ENCODE results near the gene UVRAG. TPM values are rescaled to one million over a fixed set of nuclear protein-coding genes. Genes with fewer than 3 reads are reported as not detected.

Gene UVRAG
- total RNA-seq, result 16.2 TPM

- DNase-seq (ENCODE audit: low read depth in 2 of 3, low spot score in 2 of 3), result peak; percentile 96 to 100 (median 99)
Observed at GRCh38 chr11:75814677-75815344, at the start of gene UVRAG. UVRAG (plus strand) TSS chr11:75815210; CDS start chr11:75815408, 198 bp downstream.

GRCh38 chr11:75766443-75767227, 48.4 kb upstream of the UVRAG start:
- no peak for DNase-seq (ENCODE audit: low read depth in 2 of 3, low spot score in 2 of 3)

DNA sequence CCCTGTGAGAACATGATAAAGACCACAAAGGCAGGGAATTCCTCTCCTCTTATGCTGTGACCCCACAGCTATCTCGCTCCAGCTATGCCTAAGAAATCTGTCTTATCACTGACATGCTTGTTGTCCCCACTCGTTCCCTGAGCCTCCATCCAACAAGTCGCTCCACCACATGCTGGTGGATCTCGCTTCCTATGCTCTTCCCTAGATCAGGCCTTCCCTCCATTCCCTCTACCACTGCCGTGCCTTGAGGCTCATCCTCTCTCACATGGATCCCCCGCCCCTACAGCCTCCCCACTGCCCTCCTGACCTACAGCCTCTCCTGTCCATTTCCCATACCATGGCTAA, 47.8 kb upstream of the UVRAG start:
- no peak for DNase-seq (ENCODE audit: low read depth in 2 of 3, low spot score in 2 of 3)

DNA sequence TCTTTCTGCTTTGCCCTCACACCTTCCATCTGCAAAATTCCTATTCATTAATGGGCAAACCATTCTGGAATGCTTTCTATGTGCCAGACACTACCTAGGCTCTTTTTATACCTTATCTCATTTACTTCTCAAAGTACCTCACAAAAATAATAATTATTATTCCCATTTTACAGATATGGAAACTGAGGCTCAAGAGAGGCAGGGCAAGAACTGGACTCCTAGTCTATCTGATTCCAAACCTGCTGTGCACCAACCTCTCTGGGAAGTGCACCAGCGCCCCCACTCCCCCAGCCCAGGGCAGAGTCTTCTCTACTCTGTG, 47.3 kb upstream of the UVRAG start:
- no peak for DNase-seq (ENCODE audit: low read depth in 2 of 3, low spot score in 2 of 3)

GRCh38 chr11:75768112-75768908, 46.7 kb upstream of the UVRAG start, which contains the start of gene DGAT2:
DGAT2 (plus strand) TSS chr11:75768778; CDS start chr11:75768992, 214 bp downstream.
- DNase-seq (ENCODE audit: low read depth in 2 of 3, low spot score in 2 of 3), result peak; percentile 49 to 86 (median 85)

DNA sequence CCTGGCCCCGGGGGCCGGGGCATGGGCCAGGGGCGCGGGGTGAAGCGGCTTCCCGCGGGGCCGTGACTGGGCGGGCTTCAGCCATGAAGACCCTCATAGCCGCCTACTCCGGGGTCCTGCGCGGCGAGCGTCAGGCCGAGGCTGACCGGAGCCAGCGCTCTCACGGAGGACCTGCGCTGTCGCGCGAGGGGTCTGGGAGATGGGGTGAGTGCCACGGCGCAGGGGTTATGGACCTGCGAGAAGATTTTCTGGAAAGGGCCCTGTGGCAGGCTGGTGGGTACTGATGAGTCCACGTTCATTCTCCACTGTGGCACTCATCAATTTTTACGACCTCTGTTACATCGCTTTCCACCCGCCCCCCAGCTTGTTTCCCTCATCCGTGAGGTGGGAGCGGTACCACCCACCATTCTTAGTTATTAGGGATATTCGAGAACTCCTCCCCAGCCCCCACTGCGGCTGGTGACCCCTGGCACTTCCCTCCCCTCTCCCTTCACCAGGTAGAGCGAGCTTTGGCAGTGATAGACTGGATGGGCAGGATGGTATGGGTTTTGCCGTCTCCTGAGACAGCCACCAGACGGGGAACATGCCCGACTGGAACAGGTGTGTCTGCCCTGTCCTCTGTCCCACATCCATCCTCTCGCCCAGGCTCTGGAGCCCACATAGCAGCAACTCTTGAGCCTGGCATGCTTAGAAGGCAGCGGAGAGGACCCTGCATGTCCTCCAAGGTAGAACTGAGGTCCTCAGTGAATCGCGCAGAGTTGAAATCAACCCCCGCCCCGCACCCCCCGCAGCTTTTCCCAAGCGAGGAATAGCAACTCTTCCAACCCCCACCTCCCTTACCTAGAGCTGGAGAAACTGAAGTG, 45.9 kb upstream of the UVRAG start:
- DNase-seq (ENCODE audit: low read depth in 2 of 3, low spot score in 2 of 3), result no peak

DNA sequence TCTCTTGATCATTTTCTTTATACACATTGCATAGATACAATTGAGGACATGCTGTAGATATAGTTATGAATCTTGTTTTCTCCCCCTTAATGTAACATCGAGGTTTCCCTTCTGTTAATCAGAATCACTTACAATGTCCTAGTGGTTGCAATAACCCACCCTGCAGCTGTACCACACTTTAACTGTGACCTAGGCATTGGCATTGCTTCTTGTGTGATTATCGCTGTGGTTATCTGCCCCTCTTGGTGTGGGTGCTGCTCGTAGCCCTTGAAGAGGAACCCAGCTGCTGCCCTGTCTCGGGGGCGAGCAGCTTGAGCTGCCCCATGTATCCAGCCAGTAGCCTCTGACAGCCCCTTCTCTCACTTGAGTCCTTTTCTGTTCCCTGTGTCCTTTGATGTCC, 44.9 kb upstream of the UVRAG start:
- DNase-seq (ENCODE audit: low read depth in 2 of 3, low spot score in 2 of 3), result no peak

DNA sequence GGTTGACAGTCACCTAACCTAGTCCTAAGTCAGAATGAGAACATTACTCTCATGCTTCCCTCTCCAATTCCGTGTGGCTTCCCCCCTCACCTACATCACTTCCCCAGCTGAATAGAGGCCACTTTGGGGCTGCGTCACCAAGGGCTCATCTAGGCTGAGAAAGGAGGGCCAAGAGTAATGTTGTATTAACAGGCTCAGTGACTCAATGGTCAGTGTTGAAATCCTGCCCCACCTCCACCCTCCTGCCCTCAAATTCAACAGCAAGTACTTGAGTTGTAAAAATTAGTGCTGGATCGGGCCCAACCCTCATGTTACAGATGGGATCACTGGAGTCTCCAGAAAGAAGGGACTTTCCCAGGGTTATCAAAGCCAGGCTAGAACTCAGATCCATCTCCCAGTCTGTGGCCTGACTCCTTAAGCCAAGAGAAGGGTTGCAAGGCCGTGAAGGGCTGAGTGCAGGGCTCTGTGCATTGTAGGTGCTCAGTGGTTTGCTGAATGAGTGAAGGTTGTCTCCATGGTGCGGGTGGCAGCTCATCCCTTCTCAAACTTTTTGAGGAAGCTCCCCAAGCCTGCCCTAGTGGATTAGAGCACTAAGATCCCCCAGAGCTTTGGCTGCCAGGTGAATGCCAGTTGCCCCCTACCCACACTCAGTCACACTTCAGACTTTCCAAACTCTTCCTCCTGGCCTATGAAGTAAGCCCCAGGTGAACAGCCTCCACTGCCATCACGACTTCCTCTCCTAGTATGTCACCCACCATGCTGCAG, 43.2 kb upstream of the UVRAG start:
- DNase-seq (ENCODE audit: low read depth in 2 of 3, low spot score in 2 of 3), result no peak

- peak in 2 of 3 donors; percentile 50 to 71 for DNase-seq (ENCODE audit: low read depth in 2 of 3, low spot score in 2 of 3)
Observed at GRCh38 chr11:75773595-75774353, 41.2 kb upstream of the UVRAG start.

DNA sequence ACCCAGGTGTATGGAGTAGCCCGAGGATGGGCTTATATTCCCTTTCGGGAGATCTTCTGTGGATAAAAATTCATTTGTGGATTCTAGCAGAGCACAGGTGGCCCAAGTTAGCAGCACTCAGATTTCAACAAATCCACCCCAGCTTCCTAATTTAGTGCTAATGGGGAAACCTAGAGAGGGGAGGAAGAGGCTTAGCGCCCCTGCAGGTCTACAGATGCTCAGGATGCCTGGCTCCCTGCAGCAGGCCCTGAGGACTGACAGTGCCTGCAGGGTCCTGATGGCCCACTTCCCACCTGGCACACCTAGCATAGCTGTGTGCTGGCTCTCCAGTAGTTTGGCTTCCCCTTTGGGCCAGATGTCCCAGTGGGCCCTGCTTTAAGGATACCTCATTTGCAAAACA, 40.0 kb upstream of the UVRAG start:
- DNase-seq (ENCODE audit: low read depth in 2 of 3, low spot score in 2 of 3), result no peak

DNA sequence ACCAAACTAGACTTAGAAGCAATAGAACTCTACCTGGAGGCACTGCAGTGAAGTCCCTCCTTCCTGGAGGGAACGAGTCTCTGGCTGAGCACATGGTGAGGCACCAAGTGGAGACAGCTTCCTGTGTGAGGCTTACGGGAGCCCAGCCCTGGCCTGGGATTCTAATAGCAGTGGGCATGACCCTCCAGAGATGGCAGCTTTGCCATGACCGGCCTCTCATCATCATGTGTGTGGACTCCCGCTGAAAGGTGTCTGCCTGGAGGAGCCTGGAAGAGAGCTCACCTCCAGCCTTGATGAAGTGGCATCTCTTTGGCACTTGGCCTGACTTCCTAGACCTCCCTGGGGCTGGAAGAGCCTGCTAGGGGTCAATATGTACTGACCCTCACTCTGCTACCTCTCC, 38.5 kb upstream of the UVRAG start:
- DNase-seq (ENCODE audit: low read depth in 2 of 3, low spot score in 2 of 3), result no peak

DNA sequence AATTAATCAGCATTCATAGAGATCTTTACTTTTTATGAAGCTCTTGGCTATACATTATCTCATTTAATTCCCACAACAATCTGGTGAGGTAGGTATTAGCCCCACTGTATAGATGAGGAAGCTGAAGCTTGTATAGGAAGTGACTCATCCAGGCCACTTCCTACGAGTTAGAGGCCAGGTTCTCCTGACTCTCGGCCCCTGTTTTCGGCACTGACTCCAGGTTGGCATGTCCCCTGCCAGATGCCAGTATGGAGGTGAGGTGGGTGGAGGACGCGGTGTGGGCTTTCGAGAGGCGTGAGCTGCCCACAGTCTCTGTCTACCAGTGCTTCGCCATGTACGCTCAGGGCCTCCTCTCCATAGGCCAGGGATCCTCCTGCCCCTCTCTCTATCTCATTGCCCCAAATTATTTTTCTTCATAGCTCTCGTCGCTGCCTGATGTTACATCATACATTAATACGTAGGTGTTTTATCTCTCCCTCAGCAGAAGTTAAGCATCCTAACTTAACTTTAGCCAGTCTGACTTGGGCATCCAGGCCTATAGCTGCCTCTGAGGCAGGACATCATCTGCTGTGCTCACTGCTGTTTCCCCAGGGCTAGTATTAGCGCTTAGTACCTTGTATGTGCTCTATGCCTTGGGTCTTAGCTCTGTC, 37.4 kb upstream of the UVRAG start:
- peak in 1 of 3 donors; percentile 26 for DNase-seq (ENCODE audit: low read depth in 2 of 3, low spot score in 2 of 3)

GRCh38 chr11:75778962-75779361, 36.0 kb upstream of the UVRAG start:
- no peak for DNase-seq (ENCODE audit: low read depth in 2 of 3, low spot score in 2 of 3)

- DNase-seq (ENCODE audit: low read depth in 2 of 3, low spot score in 2 of 3), result peak in 1 of 3 donors; percentile 58
Observed at GRCh38 chr11:75779960-75780359, 35.0 kb upstream of the UVRAG start.

- no peak for DNase-seq (ENCODE audit: low read depth in 2 of 3, low spot score in 2 of 3)
Observed at GRCh38 chr11:75780888-75781287, 34.1 kb upstream of the UVRAG start.

GRCh38 chr11:75781296-75781695, 33.7 kb upstream of the UVRAG start:
- DNase-seq (ENCODE audit: low read depth in 2 of 3, low spot score in 2 of 3), result no peak

DNA sequence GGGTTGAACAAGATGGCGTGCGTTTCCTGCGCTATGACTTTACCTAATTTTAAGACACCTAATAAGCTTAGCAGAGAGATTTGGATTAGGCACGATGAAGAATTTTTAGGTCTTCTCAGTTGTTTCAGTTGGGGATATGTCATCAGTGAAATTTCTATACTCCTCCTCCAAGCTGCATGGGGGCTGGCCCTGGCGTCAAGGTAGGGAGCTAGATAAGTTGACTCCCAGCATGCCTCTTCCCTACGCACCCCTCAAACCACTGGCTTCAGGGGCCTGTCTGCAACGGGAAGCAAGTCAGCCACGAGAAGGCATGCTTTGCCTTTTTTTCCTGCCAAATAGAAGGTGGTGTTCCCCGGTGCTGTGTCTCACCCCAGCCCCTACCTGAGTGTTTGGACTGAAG, 33.2 kb upstream of the UVRAG start:
- DNase-seq (ENCODE audit: low read depth in 2 of 3, low spot score in 2 of 3), result no peak

- no peak for DNase-seq (ENCODE audit: low read depth in 2 of 3, low spot score in 2 of 3)
Observed at GRCh38 chr11:75782540-75783263, 32.3 kb upstream of the UVRAG start.

All from hematopoietic multipotent progenitor cell (in vitro differentiated cells).